ENCODE data around the gene KIAA0040.

KIAA0040 gene

DNA sequence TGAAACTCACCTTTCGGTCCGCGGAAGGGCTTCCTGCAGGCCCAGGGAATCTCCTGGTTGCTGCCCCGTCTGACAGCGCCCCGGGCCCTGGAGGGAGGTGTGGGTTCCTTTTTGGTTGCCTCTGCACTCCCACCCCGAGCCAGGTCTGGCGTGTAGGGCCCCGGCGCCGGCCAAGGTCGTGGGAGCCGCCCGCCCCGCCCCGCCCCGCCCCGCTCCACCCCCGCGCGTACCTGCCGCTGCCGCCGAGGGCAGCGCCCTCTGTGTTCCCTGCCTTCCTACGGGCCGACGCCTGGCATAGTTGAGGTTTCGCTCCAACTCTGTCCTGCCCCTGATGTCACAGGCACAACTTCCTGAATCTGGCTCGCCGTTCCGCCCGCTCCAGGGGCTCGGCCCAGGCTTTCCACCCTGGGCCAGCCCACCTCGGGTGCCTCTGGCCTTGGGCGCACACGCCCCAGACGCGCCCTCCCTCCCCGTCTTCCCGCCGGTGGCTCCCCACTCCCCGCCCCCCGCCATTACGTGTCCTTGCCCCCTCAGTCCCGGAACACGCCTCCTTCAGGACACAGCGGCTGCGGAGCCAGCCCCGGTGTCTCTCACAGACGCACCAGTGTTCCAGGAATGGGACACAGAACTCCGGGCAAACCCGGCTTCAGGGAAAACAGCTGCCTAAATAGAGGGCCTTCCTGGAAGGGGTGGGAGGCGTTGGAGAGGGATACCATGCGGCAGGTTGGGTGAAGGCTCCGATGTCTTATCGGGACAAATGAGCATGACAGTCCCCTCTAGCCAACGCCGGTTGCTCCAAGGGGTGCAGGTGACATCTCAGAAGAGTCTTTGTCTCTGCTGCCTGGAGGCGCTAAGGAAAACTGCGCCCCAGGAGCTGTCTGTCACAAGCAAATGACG is at the start of gene KIAA0040:
Gene KIAA0040, minus strand, starts transcription at position 147 of the 897 bp plus-strand sequence. CDS start 31,763 bp downstream, outside the sequence.
- Mint-ChIP-seq H3K36me3 (peaks cover 25% of the 10 kb centered on the region), H3K4me3 (peak within 1 kb of the TSS; percentile 99), H3K9me3 (no peaks in the 10 kb centered on the region), H3K27me3 (no peaks in the 10 kb centered on the region), H3K4me1 (peaks cover 81% of the 10 kb centered on the region), H3K27ac (peak within 1 kb of the TSS; percentile 81)
- ATAC-seq: peak; percentile 76

DNA sequence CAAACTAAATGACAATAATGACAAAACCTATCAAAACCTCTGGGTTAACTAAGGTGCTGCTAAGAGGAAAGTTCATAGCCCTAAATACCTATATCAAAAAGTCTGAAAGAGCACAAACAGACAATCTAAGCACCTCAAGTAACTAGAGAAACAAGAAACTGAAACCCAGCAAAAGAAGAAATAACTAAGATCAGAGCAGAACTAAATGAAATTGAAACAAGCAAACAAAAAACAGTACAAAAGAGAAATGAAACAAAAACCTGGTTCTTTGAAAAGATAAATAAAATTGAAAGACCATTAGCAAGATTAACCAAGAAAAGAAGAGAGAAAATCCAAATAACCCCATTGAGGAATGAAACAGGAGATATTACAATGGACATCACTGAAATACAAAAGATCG is 44.8 kb upstream of the KIAA0040 start:
- Mint-ChIP-seq H3K36me3 (peaks cover 11% of the 10 kb centered on the region), H3K4me1 (peaks cover 67% of the 10 kb centered on the region), H3K27ac (peak overlapping the region; percentile 62), H3K4me3 (peak overlapping the region; percentile 54), H3K9me3 (peaks cover 12% of the 10 kb centered on the region), H3K27me3 (no peaks in the 10 kb centered on the region)
- ATAC-seq: no peak

DNA sequence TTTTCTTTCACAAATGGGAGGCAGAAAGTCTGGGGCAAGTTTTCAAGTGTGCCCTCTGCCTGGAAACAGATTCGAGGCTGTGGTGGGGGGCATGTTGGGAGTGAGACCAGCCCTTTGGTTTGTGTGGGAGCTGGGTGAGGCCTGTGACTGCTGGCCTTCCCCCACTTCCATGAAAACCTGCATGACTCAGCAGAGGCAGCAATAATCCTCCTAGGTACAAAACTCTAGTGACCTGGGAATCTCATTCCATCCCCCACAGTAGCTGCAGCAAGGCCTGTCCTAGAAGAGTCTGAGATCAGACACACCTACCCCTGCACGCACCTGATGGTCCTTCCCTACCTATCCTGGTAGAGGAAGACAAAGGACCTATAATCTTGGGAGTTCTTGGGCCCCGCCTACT is 42.1 kb upstream of the KIAA0040 start:
- Mint-ChIP-seq H3K36me3 (peaks cover 11% of the 10 kb centered on the region), H3K9me3 (peaks cover 13% of the 10 kb centered on the region), H3K4me1 (peaks cover 79% of the 10 kb centered on the region), H3K27me3 (no peaks in the 10 kb centered on the region), H3K4me3 (no peak overlapping the region), H3K27ac (peak overlapping the region; percentile 62)
- ATAC-seq: no peak

DNA sequence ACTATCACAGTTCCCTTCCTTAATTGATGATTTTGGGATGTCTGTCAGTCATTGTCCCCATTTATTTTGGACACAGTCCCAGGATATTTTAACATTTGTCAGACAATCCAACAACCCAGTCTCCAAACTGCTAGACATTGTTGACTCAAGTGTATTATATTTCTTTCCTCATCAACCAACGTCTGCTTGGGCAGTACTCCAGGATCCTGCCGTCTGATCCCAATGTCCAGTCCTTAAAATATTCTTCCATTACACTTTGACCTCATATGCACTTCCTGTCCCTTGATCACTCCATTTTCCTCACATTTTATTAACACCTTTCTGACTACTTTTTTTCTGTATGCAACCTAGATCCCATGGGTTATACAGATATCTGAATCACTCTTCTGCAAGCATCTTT is 39.8 kb upstream of the KIAA0040 start:
- Mint-ChIP-seq H3K27ac (peak overlapping the region; percentile 40), H3K36me3 (peaks cover 2% of the 10 kb centered on the region), H3K4me1 (peaks cover 86% of the 10 kb centered on the region), H3K27me3 (no peaks in the 10 kb centered on the region), H3K4me3 (no peak overlapping the region), H3K9me3 (peaks cover 13% of the 10 kb centered on the region)
- ATAC-seq: no peak

DNA sequence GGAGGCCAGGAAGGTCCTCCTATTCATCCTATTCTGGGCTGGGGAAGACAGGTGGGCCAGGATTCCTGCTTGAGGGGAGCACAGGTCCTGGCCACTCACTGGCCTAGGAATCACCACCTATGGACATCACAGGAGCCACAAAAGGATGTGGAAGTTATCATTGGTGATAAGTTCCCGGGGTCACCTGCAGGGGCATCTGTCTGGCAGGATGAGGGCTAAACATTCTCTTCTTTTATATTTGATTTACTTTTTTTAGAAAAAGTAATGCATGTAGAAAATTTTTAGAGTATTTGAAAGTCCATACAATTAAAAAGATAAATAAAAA is 33.2 kb upstream of the KIAA0040 start:
- H3K27me3 Mint-ChIP-seq: no peaks in the 10 kb centered on the region
- H3K36me3 Mint-ChIP-seq: no peaks in the 10 kb centered on the region
- peaks cover 81% of the 10 kb centered on the region for H3K4me1 Mint-ChIP-seq
- peak; percentile 42 for ATAC-seq
- peak overlapping the region; percentile 75 for H3K27ac Mint-ChIP-seq
- no peak overlapping the region for H3K4me3 Mint-ChIP-seq
- no peaks in the 10 kb centered on the region for H3K9me3 Mint-ChIP-seq

DNA sequence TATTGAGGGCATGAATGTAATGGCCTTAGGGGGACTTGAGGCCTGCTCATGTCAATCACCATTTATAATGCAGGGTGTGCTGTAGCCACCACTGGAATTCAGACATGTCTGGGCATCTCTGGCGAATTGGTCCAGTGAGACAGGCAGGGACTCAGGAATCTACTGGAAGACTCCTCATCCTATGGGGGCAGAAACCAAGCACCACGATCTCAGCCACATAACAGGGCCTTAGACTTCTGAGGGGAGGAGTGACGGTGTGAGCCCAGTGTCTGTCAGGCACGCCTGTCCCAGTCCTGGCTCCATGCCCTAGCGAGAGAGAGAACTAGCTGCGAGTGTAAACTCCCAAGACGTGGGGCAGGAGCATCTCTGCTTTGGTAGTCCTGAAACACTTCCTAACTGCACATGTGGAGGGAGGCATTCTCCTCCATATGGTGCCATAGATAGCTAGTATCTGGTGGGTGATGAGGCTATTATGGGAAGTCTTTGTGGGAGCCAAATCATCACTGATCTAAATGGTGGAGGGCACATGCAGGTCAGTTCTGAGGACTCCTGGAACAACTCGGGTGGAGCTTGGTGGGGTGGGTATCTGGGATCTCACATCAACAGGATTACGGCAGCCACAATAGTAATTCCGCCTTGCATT is 29.8 kb upstream of the KIAA0040 start:
- no peak for ATAC-seq
- Mint-ChIP-seq H3K36me3 (no peaks in the 10 kb centered on the region), H3K27me3 (no peaks in the 10 kb centered on the region), H3K4me3 (no peak overlapping the region), H3K27ac (peak overlapping the region; percentile 75), H3K4me1 (peaks cover 83% of the 10 kb centered on the region), H3K9me3 (no peaks in the 10 kb centered on the region)

DNA sequence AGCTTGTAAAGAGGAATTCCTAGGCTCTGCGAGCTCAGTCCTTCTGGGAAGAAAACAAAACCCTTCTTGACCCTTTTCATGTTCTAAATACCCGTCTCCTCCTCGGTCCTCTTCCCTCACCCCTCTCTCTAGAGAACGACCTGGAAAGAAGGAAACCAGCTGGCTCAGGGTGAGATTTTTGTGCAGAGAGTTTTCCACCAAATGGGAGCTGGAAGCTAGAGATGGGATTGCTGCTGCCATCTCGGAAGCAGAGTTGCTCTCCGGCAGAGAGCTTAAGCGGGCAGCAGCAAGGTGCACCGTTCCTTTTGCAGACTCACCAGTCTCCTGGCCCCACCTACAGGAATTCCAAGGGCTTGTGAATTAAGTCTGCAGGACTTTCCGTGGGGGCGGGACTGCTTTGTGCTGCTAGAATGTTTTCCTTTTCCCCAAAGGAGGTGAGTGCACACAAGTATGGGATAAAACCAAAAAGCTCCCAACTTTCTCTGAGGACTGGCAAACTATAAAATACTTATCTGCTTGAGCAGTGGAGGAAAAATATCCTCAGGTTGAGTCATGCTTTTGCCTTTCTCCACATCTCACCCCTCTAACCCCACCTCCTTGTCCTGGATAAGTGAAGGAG is 29.1 kb upstream of the KIAA0040 start:
- ATAC-seq: no peak
- Mint-ChIP-seq H3K9me3 (no peaks in the 10 kb centered on the region), H3K27ac (peak overlapping the region; percentile 75), H3K36me3 (no peaks in the 10 kb centered on the region), H3K4me3 (no peak overlapping the region), H3K27me3 (no peaks in the 10 kb centered on the region), H3K4me1 (peaks cover 80% of the 10 kb centered on the region)

DNA sequence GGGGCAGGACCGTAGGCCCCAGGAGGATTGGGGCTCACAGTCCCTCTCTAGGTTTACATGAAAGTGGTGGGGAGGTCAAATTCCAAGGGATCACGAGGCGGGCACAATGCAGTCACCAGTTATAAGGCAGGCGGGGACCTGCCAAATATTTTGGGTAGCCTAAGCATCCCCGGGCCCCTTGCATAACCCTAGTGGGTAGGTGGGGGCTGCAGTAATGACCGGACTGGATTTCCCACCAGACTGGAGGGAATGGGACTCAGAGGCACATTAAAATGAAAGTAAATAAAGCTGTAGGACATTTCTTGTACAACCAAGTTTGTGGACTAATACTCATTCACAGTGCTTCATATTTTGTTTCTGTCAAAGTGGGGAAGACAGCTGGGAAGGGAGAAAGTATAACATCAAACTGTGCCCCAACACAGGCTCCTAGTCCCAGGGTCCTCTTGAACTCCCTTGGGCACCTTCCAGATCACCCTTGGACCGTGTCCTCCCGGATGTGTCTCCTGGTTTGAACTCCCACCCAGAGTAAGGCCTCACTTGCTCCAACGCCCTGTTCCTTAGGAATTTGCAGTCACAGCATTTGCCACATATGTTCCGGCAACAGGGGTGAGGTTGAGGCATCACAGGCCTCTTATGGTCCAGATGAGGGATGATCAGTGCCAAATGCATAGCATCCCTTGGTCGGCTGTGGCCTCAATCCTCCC is 28.4 kb upstream of the KIAA0040 start:
- H3K9me3 Mint-ChIP-seq: no peaks in the 10 kb centered on the region
- H3K27ac Mint-ChIP-seq: peak overlapping the region; percentile 75
- ATAC-seq: no peak
- peaks cover 75% of the 10 kb centered on the region for H3K4me1 Mint-ChIP-seq
- no peaks in the 10 kb centered on the region for H3K36me3 Mint-ChIP-seq
- no peaks in the 10 kb centered on the region for H3K27me3 Mint-ChIP-seq
- H3K4me3 Mint-ChIP-seq: no peak overlapping the region

DNA sequence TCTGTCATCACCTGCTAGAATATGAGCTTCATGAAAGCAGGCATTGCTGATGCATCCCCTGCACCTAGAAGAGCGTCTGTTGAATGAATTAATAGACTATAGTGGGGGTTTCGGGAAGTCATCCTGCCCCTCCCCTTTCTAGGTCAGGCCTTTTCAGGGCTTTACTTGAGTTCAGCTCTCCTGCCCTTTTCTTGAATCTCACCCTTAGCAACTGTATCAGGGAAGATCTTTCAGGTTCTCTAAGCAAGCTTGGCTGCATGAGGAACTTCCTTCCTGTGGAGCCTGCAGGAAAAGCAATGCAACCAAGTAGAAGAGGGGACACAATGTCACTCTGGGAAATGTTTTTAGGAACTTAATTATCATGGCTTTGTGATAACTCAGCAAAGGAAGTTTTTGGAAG is 27.2 kb upstream of the KIAA0040 start:
- Mint-ChIP-seq H3K36me3 (no peaks in the 10 kb centered on the region), H3K27me3 (no peaks in the 10 kb centered on the region), H3K4me1 (peaks cover 63% of the 10 kb centered on the region), H3K4me3 (no peak overlapping the region), H3K27ac (peak overlapping the region; percentile 74), H3K9me3 (no peaks in the 10 kb centered on the region)
- ATAC-seq: no peak

DNA sequence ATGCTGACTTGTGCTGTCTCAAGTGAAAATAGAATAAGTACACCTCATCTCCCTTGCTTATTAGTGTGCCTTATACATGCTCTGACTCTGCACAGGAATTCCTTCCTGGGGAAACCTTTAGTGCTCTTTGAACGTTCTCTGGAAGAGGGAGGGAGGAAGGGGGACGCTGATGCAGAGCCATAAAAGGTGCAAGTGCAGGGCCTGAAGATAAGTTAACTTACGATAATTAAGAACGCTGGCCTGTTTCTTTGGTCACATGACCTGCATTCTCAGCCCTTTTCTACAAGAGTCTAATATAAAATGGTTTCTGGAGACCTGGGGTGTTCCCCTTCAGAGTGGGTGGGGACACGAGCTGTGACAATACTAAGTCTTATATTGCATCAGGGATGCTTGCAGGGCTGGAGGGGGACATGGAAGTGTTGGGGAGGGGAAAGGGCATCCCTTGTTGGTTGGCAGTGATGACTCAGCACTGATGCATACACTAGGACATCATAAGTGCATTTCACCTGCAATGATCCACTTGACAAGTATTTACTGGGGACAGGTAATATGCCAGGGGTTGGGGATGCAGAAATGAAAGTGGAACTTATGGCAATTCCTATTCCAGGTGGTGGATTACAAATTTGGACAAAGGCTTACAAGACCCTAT is 26.3 kb upstream of the KIAA0040 start:
- no peaks in the 10 kb centered on the region for H3K36me3 Mint-ChIP-seq
- no peak overlapping the region for H3K4me3 Mint-ChIP-seq
- peaks cover 55% of the 10 kb centered on the region for H3K4me1 Mint-ChIP-seq
- ATAC-seq: no peak
- H3K9me3 Mint-ChIP-seq: no peaks in the 10 kb centered on the region
- H3K27me3 Mint-ChIP-seq: no peaks in the 10 kb centered on the region
- H3K27ac Mint-ChIP-seq: peak overlapping the region; percentile 74

DNA sequence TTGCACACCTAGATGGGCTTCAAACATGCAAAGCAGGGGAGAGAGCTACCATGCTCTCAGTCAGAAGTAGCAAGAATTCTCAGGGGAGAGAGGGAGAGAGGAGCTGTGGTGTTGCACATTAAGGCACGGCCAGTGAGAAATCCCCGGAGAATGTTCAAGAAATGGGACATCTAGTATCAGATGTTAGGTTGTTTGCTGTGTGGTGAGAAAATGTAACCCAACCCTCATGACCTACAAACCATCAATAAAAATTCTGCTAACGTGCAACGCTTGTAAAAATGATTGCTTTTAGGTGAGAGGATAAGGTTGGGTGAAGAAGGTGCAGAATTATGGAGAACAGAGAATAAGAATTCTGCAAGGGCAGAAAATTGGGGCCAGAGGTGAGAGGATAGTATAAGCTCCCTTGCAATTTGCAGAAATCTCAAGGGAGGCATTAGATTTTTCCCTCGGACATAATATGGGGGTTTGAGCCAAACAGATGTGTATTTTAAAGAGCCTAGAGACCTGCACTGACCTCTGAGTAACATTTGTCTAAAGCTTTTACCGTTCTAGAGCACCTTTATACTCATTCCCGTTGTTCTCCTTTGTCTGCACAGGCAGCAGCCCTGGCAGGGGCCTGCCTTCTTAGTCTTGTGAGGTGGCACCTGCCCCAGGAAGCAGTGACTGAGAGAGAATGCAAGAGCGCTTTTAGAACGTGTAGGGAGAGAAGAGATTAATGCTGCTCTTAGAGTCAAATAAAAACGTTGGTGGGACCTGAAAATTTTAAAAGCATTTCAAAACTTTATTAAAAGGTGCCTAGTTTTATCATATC is 25.4 kb upstream of the KIAA0040 start:
- peaks cover 45% of the 10 kb centered on the region for H3K4me1 Mint-ChIP-seq

DNA sequence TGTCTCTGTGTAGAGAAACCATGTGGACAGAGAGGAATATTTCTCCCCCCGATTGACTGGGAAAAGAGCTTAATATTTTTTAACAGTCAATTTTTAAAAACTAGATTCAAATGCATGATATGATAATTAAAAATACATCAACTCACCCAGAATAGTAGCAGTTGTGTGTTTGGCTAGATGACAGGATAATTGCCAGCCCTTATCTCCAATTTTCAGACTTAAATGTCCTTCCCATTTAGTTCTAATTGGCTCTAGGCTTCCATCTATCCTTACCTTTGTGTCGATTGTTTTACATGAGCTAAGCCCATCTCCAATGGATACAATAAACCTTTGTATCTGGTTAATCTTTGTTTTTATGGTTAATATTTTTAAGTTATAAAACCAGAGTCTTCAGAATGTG is 23.9 kb upstream of the KIAA0040 start:
- no peak for ATAC-seq
- no peaks in the 10 kb centered on the region for H3K27me3 Mint-ChIP-seq

More for the DNA sequence above, 25.4 kb upstream of the KIAA0040 start:
- H3K9me3 Mint-ChIP-seq: peaks cover 4% of the 10 kb centered on the region
- H3K27ac Mint-ChIP-seq: peak overlapping the region; percentile 74
- H3K27me3 Mint-ChIP-seq: no peaks in the 10 kb centered on the region
- peak; percentile 68 for ATAC-seq
- peak overlapping the region; percentile 64 for H3K4me3 Mint-ChIP-seq
- no peaks in the 10 kb centered on the region for H3K36me3 Mint-ChIP-seq

DNA sequence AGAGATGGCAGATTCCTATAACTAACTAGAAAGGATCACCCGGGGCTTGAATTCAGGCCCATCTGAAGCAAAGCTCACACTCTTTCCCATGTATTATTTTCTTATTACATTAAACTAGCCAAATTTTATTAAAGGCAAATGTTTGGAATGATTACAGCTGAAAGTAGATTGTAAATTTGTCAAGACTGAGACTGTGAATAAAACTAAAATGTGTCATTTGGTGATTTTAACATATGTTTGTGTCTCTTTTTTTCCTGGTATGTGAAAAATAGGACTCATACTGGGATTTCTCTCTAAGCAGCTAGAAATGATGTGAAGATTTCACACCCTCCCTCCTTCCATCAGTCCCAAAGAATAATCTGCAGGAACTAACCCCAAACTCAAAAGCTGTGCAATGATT is 19.1 kb upstream of the KIAA0040 start:
- Mint-ChIP-seq H3K36me3 (no peaks in the 10 kb centered on the region), H3K27ac (peak overlapping the region; percentile 50), H3K27me3 (no peaks in the 10 kb centered on the region), H3K4me1 (peaks cover 37% of the 10 kb centered on the region), H3K9me3 (peaks cover 4% of the 10 kb centered on the region), H3K4me3 (no peak overlapping the region)
- no peak for ATAC-seq

More for the DNA sequence above, 23.9 kb upstream of the KIAA0040 start:
- Mint-ChIP-seq H3K4me3 (no peak overlapping the region), H3K27ac (no peak overlapping the region), H3K9me3 (peaks cover 4% of the 10 kb centered on the region), H3K36me3 (no peaks in the 10 kb centered on the region), H3K4me1 (peaks cover 45% of the 10 kb centered on the region)

DNA sequence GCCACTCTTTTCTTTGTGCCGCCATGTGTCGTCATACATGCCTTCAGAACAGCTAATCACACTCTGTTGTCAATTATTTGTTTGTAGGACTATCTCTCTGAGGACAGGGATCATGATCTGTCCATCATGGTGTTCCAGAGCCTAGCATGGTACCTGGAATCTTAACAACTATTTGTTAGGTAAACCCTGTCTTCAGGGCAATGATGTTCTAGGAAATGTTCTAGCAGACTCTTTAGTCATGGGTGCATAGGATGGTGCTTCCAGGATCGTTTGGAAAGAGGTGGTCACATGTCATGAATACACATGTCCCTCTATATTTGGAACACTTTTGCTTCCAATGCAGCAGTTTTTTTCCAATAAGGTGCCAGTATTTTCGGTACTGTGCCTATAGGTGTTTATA is 18.2 kb upstream of the KIAA0040 start:
- Mint-ChIP-seq H3K4me3 (no peak overlapping the region), H3K27ac (peak overlapping the region; percentile 93), H3K4me1 (peaks cover 37% of the 10 kb centered on the region), H3K9me3 (peaks cover 4% of the 10 kb centered on the region), H3K36me3 (no peaks in the 10 kb centered on the region), H3K27me3 (no peaks in the 10 kb centered on the region)
- ATAC-seq: no peak
